Measurements from ENCODE around the gene HNRNPDL. TPM values are rescaled to one million over a fixed set of nuclear protein-coding genes. Genes with fewer than 3 reads are reported as not detected.
"Not testable (repeated sequence)": the region's sequence is repeated elsewhere in the genome, so short reads cannot be mapped to it uniquely, and the experiment has no call there.

The HNRNPDL gene
- polyA plus RNA-seq, 1 experiment, result 74.1 TPM

DNA sequence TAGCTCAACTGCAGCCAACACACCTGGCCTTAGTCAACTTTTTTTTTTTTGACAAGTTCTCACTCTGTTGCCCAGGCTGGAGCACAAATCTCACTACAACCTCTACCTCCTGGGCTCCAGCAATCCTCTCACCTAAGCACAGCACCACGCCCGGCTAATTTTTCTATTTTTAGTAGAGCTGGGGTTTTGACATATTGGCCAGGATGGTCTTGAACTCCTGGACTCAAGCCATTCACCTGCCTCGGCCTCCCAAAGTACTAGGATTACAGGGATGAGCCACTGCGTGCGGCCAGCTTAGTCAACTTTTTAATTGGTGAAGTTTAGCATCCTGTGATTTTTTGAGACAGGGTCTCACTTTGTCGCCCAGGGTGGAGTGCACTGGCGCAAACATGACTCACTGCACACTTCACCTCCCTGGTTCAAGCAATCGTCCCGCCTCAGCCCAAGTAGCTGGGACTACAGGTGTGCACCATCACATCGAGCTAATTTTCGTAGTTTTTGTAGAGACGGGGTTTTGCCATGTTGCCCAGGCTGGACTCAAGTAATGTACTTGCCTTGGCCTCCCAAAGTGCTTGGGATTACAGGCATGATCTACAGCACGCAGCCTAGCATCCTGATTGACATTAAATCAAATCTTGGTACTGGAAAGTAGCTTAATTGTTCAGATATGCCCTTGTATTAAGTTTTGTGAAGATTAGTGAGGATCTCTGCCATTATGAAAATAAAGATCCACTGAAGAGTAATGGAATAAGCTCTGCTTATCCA lies 8.3 kb downstream of the HNRNPDL start:
- POLR2A ChIA-PET, result no interaction called here
- CTCF ChIA-PET, result interaction anchor here (0.6 kb wide), 1 partner anchor 44 kb away, joined by 3 read pairs; no protein-coding TSS in a partner anchor
- DNase-seq (ENCODE audit: low read depth), result no peak
- TF ChIP-seq, protein P1, sequence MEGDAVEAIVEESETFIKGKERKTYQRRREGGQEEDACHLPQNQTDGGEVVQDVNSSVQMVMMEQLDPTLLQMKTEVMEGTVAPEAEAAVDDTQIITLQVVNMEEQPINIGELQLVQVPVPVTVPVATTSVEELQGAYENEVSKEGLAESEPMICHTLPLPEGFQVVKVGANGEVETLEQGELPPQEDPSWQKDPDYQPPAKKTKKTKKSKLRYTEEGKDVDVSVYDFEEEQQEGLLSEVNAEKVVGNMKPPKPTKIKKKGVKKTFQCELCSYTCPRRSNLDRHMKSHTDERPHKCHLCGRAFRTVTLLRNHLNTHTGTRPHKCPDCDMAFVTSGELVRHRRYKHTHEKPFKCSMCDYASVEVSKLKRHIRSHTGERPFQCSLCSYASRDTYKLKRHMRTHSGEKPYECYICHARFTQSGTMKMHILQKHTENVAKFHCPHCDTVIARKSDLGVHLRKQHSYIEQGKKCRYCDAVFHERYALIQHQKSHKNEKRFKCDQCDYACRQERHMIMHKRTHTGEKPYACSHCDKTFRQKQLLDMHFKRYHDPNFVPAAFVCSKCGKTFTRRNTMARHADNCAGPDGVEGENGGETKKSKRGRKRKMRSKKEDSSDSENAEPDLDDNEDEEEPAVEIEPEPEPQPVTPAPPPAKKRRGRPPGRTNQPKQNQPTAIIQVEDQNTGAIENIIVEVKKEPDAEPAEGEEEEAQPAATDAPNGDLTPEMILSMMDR (IDR thresholded peaks at IDR 0.05; ENCODE audit: insufficient read depth, low read depth, low read length), result no peak
- Histone ChIP-seq H3K36me3 (ENCODE audit: control insufficient read depth, insufficient read depth, low read length) (peaks cover 11% of the 10 kb centered on the region), H3K4me3 (ENCODE audit: low read depth, low read length) (no peak overlapping the region), H3K27me3 (ENCODE audit: control insufficient read depth, insufficient read depth, low read length) (no peaks in the 10 kb centered on the region; the same call in 1 of the 2 replicates)

- TF ChIP-seq, protein P1 (IDR thresholded peaks at IDR 0.05; ENCODE audit: insufficient read depth, low read depth, low read length), result no peak
- peaks cover 2% of the 10 kb centered on the region; the same call in 1 of the 2 replicates for H3K27me3 ChIP-seq (ENCODE audit: control insufficient read depth, insufficient read depth, low read length)
- no peak for DNase-seq (ENCODE audit: low read depth)
- POLR2A ChIA-PET, result no interaction called here
- H3K4me3 ChIP-seq (ENCODE audit: low read depth, low read length), result no peak overlapping the region
- CTCF ChIA-PET, result interaction anchor here (0.8 to 1.7 kb wide), 2 partner anchors 10 kb away, joined by 3 to 8 read pairs; no protein-coding TSS in a partner anchor
- peaks cover 7% of the 10 kb centered on the region; the same call in 1 of the 2 replicates for H3K36me3 ChIP-seq (ENCODE audit: control insufficient read depth, insufficient read depth, low read length)
Observed at GRCh38 chr4:82419451-82419850, 10.8 kb downstream of the HNRNPDL start.

DNA sequence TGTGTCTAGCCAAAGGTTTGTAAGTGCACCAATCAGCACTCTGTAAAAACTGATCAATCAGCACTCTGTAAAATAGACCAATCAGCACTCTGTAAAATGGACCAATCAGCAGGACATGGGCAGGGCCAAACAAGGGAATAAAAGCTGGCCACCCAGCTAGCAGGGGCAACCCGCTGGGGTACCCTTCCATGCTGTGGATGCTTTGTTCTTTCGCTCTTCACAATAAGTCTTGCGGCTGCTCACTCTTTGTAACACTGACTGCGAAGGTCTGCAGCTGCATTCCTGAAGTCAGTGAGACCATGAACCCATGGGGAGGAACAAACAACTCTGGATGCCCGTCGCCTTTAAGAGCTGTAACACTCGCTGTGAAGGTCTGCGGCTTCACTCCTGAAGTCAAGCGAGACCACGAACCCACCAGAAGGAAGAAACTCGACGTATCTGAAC lies 14.3 kb downstream of the HNRNPDL start:
- no peak overlapping the region for H3K4me3 ChIP-seq (ENCODE audit: low read depth, low read length)
- POLR2A ChIA-PET, result no interaction called here
- CTCF ChIA-PET, result interaction anchor here (1.9 to 2.1 kb wide), 2 partner anchors 9 to 13 kb away, joined by 4 to 8 read pairs; no protein-coding TSS in a partner anchor

GRCh38 chr4:82415061-82415460 lies 15.2 kb downstream of the HNRNPDL start:
- H3K4me3 ChIP-seq (ENCODE audit: low read depth, low read length); H3K36me3 ChIP-seq (ENCODE audit: control insufficient read depth, insufficient read depth, low read length); POLR2A ChIA-PET; DNase-seq (ENCODE audit: low read depth); H3K27me3 ChIP-seq (ENCODE audit: control insufficient read depth, insufficient read depth, low read length): not testable (repeated sequence)
- CTCF ChIA-PET, result interaction anchor here (0.6 to 2.1 kb wide), 3 partner anchors 10 to 14 kb away, joined by 3 to 8 read pairs (median 4); no protein-coding TSS in a partner anchor

More for the DNA sequence above, 14.3 kb downstream of the HNRNPDL start:
- H3K27me3 ChIP-seq (ENCODE audit: control insufficient read depth, insufficient read depth, low read length), result peaks cover 2% of the 10 kb centered on the region; the same call in 1 of the 2 replicates
- no peak for DNase-seq (ENCODE audit: low read depth)
- TF ChIP-seq, protein P1 (IDR thresholded peaks at IDR 0.05; ENCODE audit: insufficient read depth, low read depth, low read length), result no peak
- H3K36me3 ChIP-seq (ENCODE audit: control insufficient read depth, insufficient read depth, low read length), result no peaks in the 10 kb centered on the region

- POLR2A ChIA-PET, result no interaction called here
- CTCF ChIA-PET, result no interaction called here
- Histone ChIP-seq H3K4me3 (ENCODE audit: low read depth, low read length) (no peak overlapping the region), H3K27me3 (ENCODE audit: control insufficient read depth, insufficient read depth, low read length) (peaks cover 3% of the 10 kb centered on the region; the same call in 1 of the 2 replicates), H3K36me3 (ENCODE audit: control insufficient read depth, insufficient read depth, low read length) (no peaks in the 10 kb centered on the region)
- TF ChIP-seq, protein P1 (IDR thresholded peaks at IDR 0.05; ENCODE audit: insufficient read depth, low read depth, low read length), result no peak
- DNase-seq (ENCODE audit: low read depth), result no peak
Observed at GRCh38 chr4:82403725-82404124, 26.5 kb downstream of the HNRNPDL start.

Data from BJ (cell line).